ENCODE results near the gene TWF1. TPM values are rescaled to one million over a fixed set of nuclear protein-coding genes. Genes with fewer than 3 reads are reported as not detected.

TWF1 gene
- total RNA-seq, 1 experiment from 2014 or later, result 226 TPM

DNA sequence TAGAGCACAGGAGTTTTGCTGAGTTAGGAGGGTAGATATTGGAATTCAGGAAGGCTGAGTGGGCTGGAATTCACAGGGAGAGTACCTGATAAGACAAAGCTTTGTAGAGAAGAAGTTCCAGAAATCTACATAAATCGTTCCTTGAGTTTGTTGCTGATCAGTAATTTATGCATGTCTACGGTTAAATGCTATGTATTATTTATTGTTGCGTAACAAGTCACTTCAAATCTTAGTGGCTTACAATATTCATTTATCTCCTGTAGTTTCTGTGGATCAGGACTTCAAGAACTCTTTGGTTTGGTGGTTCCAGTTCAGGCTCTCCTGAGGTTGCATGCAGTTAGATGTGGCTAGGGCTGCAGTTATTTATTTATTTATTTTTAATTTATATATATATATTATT lies 55.3 kb downstream of the TWF1 start:
- Histone ChIP-seq H2AFZ (ENCODE audit: low read length) (no peak overlapping the region), H3K9ac (ENCODE audit: low read length) (no peak overlapping the region), H3K4me2 (ENCODE audit: low read length) (no peak overlapping the region), H3K36me3 (ENCODE audit: low read depth, low read length) (peaks cover 19% of the 10 kb centered on the region), H3F3A (ENCODE audit: low read length, unreplicated experiment) (no peaks in the 10 kb centered on the region), H4K20me1 (ENCODE audit: low read length) (no peaks in the 10 kb centered on the region), H3K9me2 (replicated peaks; ENCODE audit: low read length) (no peaks in the 10 kb centered on the region), H3K27ac (ENCODE audit: low read length) (no peak overlapping the region), H3K9me3 (ENCODE audit: low read length) (no peaks in the 10 kb centered on the region), H3K4me3 (ENCODE audit: low read length) (no peak overlapping the region), H3K79me2 (ENCODE audit: low read length) (peaks cover 17% of the 10 kb centered on the region; the same call in 1 of the 2 replicates), H3K4me1 (ENCODE audit: insufficient read depth, low read length) (0 out of 2 replicates have a peak, but pooled peaks cover 3% of the 10 kb centered on the region), H3K27me3 (ENCODE audit: low read length) (no peaks in the 10 kb centered on the region)
- intact Hi-C loops (cut with micrococcal nuclease), result no loop called here
- CTCF ChIA-PET, result no interaction called here
- POLR2A ChIA-PET (ENCODE audit: unreplicated experiment), result no interaction called here
- TF ChIP-seq EZH2 (IDR thresholded peaks at IDR 0.05; ENCODE audit: low read length, unreplicated experiment), result no peak
- TF ChIP-seq EZH2phosphoT487 (IDR thresholded peaks at IDR 0.05; ENCODE audit: borderline replicate concordance, low read length), result no peak
- TF ChIP-seq, protein P1, sequence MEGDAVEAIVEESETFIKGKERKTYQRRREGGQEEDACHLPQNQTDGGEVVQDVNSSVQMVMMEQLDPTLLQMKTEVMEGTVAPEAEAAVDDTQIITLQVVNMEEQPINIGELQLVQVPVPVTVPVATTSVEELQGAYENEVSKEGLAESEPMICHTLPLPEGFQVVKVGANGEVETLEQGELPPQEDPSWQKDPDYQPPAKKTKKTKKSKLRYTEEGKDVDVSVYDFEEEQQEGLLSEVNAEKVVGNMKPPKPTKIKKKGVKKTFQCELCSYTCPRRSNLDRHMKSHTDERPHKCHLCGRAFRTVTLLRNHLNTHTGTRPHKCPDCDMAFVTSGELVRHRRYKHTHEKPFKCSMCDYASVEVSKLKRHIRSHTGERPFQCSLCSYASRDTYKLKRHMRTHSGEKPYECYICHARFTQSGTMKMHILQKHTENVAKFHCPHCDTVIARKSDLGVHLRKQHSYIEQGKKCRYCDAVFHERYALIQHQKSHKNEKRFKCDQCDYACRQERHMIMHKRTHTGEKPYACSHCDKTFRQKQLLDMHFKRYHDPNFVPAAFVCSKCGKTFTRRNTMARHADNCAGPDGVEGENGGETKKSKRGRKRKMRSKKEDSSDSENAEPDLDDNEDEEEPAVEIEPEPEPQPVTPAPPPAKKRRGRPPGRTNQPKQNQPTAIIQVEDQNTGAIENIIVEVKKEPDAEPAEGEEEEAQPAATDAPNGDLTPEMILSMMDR (conservative IDR thresholded peaks at IDR 0.05; ENCODE audit: low read depth, low read length), result no peak
- DNase-seq (no peak), ATAC-seq (no peak)
- no TSS peak for BruUV-seq (replicated peaks)

DNA sequence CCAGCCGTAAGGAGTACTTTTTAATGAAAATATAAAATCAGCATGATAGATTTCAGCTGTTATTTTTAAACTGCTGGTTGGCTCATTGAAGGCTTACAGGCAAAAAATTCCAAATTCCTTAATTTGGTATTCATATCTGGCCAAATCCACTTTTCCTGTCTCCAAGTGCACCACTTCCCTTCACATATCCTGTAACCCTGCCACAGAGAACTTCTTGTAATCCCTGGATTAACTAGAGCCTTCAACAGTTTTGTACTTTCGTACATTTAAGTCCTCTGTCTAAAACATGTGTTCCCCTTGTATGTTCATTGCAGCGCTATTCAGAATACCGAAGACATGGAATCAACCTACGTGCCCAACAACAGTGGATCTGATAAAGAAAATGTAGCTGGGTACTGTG lies 57.1 kb downstream of the TWF1 start:
- no TSS peak for BruUV-seq (replicated peaks)
- H3K27me3 ChIP-seq (ENCODE audit: low read length), result no peaks in the 10 kb centered on the region
- no peaks in the 10 kb centered on the region for H3K9me3 ChIP-seq (ENCODE audit: low read length)
- no peaks in the 10 kb centered on the region for H3F3A ChIP-seq (ENCODE audit: low read length, unreplicated experiment)
- no peak overlapping the region for H2AFZ ChIP-seq (ENCODE audit: low read length)
- H3K27ac ChIP-seq (ENCODE audit: low read length), result no peak overlapping the region
- H3K4me1 ChIP-seq (ENCODE audit: insufficient read depth, low read length), result 0 out of 2 replicates have a peak, but pooled peaks cover 3% of the 10 kb centered on the region
- no peaks in the 10 kb centered on the region for H4K20me1 ChIP-seq (ENCODE audit: low read length)
- peaks cover 14% of the 10 kb centered on the region; the same call in 1 of the 2 replicates for H3K79me2 ChIP-seq (ENCODE audit: low read length)
- H3K4me2 ChIP-seq (ENCODE audit: low read length), result no peak overlapping the region
- ChIA-PET CTCF (no interaction called here), POLR2A (ENCODE audit: unreplicated experiment) (interaction anchor here (0.8 kb wide), 1 partner anchor 12 kb away, joined by 3 read pairs; no protein-coding TSS in a partner anchor)
- H3K9ac ChIP-seq (ENCODE audit: low read length), result no peak overlapping the region
- H3K36me3 ChIP-seq (ENCODE audit: low read depth, low read length), result peaks cover 27% of the 10 kb centered on the region
- no peak overlapping the region for H3K4me3 ChIP-seq (ENCODE audit: low read length)
- no peaks in the 10 kb centered on the region for H3K9me2 ChIP-seq (replicated peaks; ENCODE audit: low read length)
- intact Hi-C loops (cut with micrococcal nuclease), result no loop called here
- TF ChIP-seq EZH2phosphoT487 (IDR thresholded peaks at IDR 0.05; ENCODE audit: borderline replicate concordance, low read length) (no peak), EZH2 (IDR thresholded peaks at IDR 0.05; ENCODE audit: low read length, unreplicated experiment) (no peak)
- TF ChIP-seq, protein P1 (conservative IDR thresholded peaks at IDR 0.05; ENCODE audit: low read depth, low read length), result no peak
- DNase-seq, result no peak
- ATAC-seq, result no peak

DNA sequence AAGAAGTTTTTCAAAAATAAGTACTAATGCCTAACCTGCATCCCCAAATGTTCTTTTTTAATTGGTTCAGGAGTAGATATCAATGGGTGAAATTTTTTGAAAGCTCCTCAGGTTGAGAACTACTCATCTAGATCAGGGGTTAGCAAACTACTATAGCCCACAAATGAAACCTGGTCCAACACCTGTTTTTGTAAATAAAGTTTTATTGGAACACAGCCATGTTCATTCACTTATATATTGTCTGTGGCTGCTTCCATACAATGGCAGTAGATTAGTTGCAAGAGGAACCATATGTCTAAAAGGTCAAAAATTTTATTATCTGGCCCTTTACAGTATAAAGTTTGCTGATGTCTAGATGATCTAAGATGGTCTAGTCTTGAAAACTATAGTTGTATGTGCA lies 61.3 kb downstream of the TWF1 start:
- no peak overlapping the region for H3K4me2 ChIP-seq (ENCODE audit: low read length)
- DNase-seq (no peak), ATAC-seq (no peak)
- no peak overlapping the region for H3K4me3 ChIP-seq (ENCODE audit: low read length)
- POLR2A ChIA-PET (ENCODE audit: unreplicated experiment), result no interaction called here
- no peaks in the 10 kb centered on the region for H3K9me3 ChIP-seq (ENCODE audit: low read length)
- peaks cover 21% of the 10 kb centered on the region for H3K4me1 ChIP-seq (ENCODE audit: insufficient read depth, low read length)
- TF ChIP-seq, protein P1 (conservative IDR thresholded peaks at IDR 0.05; ENCODE audit: low read depth, low read length), result no peak
- TF ChIP-seq EZH2phosphoT487 (IDR thresholded peaks at IDR 0.05; ENCODE audit: borderline replicate concordance, low read length) (no peak), EZH2 (IDR thresholded peaks at IDR 0.05; ENCODE audit: low read length, unreplicated experiment) (no peak)
- H3K27ac ChIP-seq (ENCODE audit: low read length), result no peak overlapping the region
- peaks cover 29% of the 10 kb centered on the region for H3K36me3 ChIP-seq (ENCODE audit: low read depth, low read length)
- H3K27me3 ChIP-seq (ENCODE audit: low read length), result no peaks in the 10 kb centered on the region
- no peak overlapping the region for H2AFZ ChIP-seq (ENCODE audit: low read length)
- CTCF ChIA-PET, result no interaction called here
- no peak overlapping the region for H3K9ac ChIP-seq (ENCODE audit: low read length)
- no peaks in the 10 kb centered on the region for H3K79me2 ChIP-seq (ENCODE audit: low read length)
- no TSS peak for BruUV-seq (replicated peaks)
- intact Hi-C loops (cut with micrococcal nuclease), result no loop called here
- no peaks in the 10 kb centered on the region for H3F3A ChIP-seq (ENCODE audit: low read length, unreplicated experiment)
- H4K20me1 ChIP-seq (ENCODE audit: low read length), result no peaks in the 10 kb centered on the region
- no peaks in the 10 kb centered on the region for H3K9me2 ChIP-seq (replicated peaks; ENCODE audit: low read length)

All from PC-3 (cell line).